ENCODE results near the gene SLC10A3.

The SLC10A3 gene

GRCh38 chrX:154481911-154482601, 8.4 kb downstream of the SLC10A3 start:
- H3K4me3 ChIP-seq (ENCODE audit: low read depth, low read length), result no peak overlapping the region
- TF ChIP-seq CTCF (IDR thresholded peaks at IDR 0.05; ENCODE audit: low read depth, low read length), result no peak

- no peak for TF ChIP-seq CTCF (IDR thresholded peaks at IDR 0.05; ENCODE audit: low read depth, low read length)
- no peak overlapping the region for H3K4me3 ChIP-seq (ENCODE audit: low read depth, low read length)
These were observed 9.2 kb downstream of the SLC10A3 start for GRCh38 chrX:154481195-154481594.

GRCh38 chrX:154478728-154479622, 11.5 kb downstream of the SLC10A3 start, which contains the start of gene LAGE3:
Gene LAGE3 (minus strand): TSS chrX:154479281. CDS start chrX:154478915, 366 bp downstream.
- H3K4me3 ChIP-seq (ENCODE audit: low read depth, low read length), result peak within 1 kb of the TSS; percentile 53
- no peak for TF ChIP-seq CTCF (IDR thresholded peaks at IDR 0.05; ENCODE audit: low read depth, low read length)

DNA sequence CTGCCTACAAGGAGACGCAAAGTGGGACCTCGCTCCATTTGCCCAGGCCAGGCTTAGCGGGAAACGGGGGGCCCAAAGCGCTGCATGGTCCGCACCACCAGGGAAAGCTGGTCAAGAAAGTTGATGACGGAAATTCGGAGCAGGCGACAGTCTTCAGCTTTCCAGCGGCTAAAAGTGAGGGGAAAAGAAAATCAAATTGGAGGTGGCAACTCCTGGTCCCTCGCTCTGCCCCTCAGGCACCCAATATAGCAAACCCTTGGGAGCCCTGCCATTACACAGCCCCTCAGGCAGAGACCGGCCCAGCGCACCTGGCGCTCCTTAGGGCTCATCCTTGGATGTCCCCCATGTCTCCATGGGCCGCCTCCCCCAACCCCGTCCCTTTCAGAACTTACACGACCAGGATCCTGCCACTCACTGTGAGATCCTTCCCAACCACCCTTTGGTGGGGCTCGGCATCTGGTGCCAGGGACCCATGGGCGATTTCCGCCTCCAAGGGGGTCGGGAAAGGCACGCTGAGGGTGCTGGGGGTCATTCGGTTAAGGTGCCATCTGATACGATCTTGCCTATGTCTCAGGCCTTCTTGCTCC, 12.4 kb downstream of the SLC10A3 start:
- H3K4me3 ChIP-seq (ENCODE audit: low read depth, low read length), result peak overlapping the region; percentile 53

DNA sequence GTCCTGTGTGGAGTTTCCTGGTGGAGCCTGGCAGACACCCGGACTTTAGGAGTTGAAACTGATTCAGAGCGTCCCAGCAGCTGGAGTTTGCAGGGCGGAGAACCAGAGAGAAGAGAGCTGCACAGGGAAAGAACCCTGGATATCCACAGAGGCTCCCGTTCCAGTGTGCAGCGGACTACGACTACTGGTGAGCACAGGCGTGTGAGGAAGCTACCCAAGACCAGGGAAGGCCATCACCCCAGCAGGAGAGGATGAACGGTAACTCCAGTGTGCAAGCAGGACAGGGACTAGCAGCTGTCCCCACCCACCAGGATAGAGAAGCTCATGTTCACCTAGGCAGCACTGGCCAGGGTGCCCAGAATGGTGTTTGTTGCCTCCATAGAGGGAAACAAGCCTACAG, 13.6 kb downstream of the SLC10A3 start:
- no peak for TF ChIP-seq CTCF (IDR thresholded peaks at IDR 0.05; ENCODE audit: low read depth, low read length)
- no peak overlapping the region for H3K4me3 ChIP-seq (ENCODE audit: low read depth, low read length)

More for the DNA sequence above, 12.4 kb downstream of the SLC10A3 start:
- no peak for TF ChIP-seq CTCF (IDR thresholded peaks at IDR 0.05; ENCODE audit: low read depth, low read length)

DNA sequence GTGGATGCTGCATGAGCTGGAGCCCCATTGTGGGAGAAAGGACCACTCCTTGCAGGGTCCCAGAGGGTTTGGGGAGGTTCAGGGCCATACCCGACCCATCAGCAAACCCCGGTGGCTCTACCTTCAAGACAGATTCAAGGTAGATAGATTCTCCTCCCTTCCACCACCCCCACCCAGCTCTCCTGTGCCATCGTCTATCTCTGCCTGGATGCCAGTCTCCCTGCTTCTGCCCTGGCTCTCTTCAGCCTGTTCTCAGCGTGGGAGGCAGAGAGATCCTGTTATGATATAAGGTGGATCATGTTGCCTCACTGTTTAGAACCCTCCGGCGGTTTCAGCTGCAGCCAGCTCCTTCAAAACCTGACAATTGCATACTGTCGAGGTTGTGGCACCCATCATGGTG, 16.7 kb downstream of the SLC10A3 start:
- no peak overlapping the region for H3K4me3 ChIP-seq (ENCODE audit: low read depth, low read length)
- no peak for TF ChIP-seq CTCF (IDR thresholded peaks at IDR 0.05; ENCODE audit: low read depth, low read length)
